HG03025 (cell line): ENCODE data around the gene CLECL1.
A peak's percentile ranks its signal among the peaks of the same experiment; 100 is the strongest.
"Not testable (repeated sequence)": the region's sequence is repeated elsewhere in the genome, so short reads cannot be mapped to it uniquely, and the experiment has no call there.

Source experiments
- ATAC-seq: cut with Tn5 transposase; IDR thresholded peaks from one replicate; pipeline ENCODE4 v1.9.1; 2021; ENCODE audit warnings: mild to moderate bottlenecking, moderate library complexity; ENCODE audit not compliant: unreplicated experiment, low FRiP score

The CLECL1 gene

DNA sequence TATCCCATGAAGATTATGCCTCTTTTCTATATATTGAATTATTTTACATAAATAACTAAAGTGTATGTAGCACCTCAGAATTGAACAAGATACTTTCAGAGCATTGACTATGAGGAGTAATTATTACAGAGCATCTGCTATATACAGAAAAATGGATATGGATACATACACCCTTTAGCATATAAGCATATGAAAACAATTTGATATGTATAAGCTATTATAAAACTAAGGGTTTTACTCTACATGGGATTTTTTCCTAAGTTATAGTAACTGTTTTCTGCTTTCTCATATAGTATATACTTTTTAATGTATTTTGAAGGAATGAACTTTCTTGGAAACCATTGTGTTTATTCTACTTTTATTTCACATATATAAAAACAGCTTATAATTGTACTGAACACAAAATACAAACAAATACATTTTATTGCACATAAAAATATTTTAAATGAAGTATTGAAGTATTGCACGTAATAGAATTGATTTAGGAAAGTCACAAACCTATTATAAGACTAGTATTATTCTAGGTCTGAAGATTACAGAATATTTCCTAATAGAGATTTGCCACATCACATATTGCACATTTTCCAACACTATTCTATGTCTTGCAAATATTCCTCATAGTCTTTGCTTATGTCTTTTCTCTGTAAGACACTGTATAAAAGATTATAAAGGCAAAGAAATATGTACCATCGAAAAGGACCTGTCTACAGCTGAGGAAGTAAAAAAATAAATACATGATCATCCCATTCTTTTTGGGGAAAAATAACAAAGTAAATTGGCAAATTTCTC lies 19.4 kb upstream of the CLECL1 start:
- no peak for ATAC-seq

DNA sequence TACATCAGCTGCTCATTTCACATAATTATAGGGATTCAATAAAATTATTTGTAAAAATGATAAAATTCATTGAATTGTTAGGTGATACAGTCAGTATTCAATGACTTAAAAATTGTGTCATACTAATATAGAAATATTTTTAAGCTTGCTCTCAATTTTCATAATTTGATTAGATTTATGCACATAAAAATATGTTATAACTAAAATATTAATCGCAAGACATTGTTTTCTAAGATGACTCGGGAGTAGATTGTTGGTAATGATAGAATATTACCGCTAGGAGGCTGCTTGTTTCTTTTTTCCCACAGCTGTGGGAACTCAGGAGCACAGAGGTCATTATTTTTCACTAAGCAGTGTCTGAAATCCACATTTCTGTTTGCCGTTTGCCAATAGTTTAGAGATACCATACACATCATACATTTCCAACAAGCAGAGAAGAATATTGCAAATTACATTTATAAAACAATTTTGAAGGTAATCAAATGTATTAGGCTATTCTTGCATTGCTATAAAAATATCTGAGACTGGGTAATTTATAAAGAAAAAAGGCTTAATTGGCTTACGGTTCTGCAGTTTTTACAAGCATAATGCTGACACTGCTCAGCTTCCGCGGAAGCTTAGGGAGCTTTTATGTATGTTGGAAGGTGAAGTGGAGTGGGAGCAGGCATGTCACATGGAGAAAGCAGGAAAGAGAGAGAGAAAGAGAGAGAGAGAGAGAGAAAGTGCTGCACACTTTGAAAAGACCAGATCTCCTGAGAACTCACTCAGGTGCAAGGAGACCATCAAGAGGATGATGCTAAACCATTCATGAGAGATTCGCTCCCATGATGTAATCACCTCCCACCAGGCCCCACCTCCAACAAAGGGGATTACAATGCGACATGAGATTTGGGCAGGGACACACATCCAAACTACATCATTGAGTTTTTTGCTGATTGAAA lies 18.6 kb upstream of the CLECL1 start:
- no peak for ATAC-seq

DNA sequence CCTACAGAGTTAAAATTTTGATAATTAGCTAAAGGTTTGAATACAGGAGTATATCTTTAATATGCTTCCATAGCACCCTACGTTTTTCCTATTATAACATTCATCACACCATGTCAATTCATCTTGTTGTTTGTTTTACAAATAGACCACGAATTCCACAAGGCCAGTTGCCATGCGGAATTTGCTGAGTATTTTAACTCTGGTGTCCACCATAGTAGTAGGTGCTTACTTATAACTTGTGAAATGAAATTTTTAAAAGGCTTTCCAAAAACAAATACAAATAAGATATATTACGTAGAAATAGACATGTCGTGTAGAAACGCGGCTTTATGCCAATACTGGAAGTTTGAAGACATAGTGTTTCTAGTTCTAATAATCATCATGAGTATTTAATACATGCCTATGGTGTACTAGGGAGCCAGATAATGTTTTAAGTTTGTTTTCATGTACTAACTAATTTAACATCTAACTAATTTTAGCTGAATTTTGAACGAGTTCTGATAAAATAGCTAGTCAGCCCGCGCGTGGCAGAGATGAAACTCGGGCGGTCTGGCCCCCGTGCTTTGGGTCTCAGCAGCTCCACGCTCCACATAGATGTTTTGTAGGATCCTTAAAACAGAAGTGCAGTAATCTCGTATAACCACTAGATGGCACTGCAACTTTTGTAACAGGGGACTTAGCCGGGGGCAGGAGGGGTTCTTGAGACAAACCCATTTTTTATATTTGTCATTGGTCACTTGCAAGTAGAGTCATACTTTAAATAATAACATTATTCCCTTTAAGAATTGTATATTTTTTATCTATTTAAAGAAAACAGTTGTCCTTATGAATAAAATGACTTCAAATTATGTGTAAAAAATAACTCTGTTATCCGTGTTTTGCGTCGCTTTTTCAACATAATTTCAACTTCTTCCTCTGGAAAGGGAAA lies 17.6 kb upstream of the CLECL1 start:
- no peak for ATAC-seq

DNA sequence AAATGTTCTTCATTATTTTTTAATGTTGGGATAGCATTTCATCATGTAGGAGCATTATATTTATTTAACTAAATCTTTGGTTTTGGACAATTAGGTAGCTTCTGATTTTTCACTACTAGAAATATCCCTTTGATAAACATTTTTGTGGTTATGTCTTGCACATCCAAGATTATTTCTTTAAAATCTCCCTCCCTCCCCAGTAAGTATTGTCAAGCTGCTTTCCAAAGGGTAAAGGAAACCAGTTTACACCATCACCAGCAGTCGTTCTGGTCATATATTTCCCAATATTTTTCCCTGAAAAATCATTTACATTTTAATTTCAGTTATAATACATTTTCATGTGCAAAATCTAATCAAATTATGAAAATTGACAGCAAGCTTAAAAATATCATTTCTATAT lies 16.7 kb upstream of the CLECL1 start:
- no peak for ATAC-seq

DNA sequence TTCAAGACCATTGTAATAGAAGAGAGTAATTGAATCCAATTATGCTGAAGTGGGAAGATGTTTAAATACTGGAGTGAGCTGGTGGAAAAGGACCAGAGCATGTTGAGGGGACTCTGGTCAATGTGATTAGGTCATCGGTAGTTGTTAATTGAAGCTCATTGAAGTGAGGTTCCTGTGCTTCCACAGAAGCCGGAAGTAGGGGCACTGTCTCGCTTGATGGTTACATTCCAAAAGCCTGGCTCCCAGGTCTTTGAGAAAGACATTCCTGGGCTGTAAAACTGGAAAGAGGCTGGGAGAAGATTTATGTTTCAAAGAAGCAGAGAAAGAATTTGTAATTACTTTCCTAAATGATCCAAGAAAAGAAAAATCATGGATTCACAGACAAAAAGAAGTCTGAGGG lies 12.3 kb upstream of the CLECL1 start:
- ATAC-seq: no peak

DNA sequence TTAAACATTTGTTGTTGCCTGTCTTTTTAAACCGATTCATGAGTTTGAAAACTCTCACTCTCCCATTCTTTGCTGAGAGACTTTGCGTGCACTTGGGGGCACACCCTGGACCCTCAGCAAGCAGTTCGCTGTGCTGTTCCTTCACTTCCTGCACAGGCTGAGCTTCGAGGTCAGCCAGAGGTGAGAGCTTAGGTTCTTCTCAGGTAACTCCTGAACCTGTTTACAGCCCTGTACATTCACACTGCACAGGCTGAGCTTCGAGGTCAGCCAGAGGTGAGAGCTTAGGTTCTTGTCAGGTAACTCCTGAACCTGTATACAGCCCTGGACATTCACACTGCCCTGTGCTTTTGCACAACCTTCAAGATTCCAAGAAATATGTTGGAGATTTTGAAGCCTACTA lies 9.8 kb upstream of the CLECL1 start:
- no peak for ATAC-seq

DNA sequence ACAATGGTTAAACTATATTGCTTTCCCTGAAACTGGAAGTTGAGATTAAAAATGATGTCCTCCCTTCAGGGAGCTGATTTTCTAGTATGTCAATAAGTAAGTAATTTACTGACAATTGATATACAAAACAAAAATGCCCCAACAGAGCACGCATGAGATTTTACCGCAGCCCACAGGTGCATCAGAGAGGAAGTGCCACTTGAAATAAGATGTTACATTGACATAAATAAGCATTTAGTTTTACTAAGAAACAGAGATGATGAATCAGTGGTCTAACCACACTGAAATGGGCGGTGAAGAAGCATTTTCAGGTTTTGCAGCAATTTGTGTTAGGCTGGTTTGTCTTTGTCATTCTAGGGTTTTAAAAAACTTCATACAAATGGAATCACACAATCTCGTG lies 8.8 kb upstream of the CLECL1 start:
- peak; percentile 76 for ATAC-seq

DNA sequence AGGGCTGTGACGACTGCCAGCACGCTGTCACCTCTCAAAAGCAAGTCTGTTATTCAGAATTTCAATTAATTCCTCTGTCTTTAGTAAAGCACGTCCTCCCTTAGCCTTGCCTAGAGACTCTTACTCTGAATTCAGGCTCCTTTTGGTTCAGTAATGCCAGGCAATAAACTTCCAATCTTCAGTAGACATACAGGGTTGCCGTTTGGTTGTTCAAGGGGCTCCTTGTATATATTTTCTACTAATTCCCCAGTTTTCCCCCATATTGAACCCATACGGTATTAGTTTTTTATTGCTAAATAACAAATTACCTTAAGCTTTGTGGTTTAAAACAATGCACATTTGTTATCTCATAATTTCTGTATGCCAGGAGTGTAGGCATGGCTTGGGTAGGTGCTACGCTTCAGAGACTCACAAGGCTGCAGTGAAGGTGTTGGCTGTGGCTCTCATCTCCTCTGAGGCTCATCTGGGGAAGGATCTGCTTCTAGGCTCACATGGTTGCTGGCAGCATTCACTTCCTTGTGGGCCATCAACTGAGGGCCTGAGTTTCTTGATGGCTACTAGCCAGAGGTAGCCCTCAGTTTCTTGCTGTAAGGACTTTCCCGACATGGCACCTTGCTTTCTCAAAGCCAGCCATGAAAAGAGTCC lies 7.3 kb upstream of the CLECL1 start:
- ATAC-seq: no peak

DNA sequence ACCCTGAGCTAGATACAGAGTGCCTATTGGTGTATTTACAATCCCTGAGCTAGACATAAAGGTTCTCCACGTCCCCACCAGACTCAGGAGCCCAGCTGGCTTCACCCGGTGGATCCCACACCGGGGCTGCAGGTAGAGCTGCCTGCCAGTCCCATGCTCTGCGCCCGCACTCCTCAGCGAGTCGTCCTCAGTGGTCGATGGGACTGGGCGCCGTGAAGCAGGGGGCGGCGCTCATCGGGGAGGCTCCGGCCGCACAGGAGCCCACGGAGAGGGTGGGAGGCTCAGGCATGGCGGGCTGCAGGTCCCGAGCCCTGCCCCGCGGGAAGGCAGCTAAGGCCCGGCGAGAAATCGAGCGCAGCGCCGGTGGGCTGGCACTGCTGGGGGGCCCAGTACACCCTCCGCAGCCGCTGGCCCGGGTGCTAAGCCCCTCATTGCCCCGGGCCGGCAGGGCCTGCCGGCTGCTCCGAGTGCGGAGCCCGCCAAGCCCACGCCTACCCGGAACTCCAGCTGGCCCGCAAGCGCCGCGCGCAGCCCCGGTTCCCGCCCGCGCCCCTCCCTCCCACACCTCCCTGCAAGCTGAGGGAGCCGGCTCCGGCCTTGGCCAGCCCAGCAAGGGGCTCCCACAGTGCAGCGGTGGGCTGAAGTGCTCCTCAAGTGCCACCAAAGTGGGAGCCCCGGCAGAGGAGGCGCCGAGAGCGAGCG lies 6.7 kb upstream of the CLECL1 start:
- not testable (repeated sequence) for ATAC-seq

DNA sequence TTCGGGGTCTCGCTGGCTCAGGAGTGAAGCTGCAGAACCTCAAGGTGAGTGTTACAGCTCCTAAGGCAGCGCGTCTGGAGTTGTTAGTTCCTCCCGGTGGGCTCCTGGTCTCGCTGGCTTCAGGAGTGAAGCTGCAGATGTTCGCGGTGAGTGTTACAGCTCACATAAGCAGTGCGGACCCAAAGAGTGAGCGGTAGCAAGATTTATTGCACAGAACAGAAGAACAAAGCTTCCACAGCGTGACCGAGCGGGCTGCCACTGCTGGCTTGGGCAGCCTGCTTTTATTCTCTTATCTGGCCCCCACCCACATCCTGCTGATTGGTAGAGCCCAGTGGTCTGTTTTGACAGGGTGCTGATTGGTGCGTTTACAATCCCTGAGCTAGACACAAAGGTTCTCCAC lies 6.0 kb upstream of the CLECL1 start:
- not testable (repeated sequence) for ATAC-seq

DNA sequence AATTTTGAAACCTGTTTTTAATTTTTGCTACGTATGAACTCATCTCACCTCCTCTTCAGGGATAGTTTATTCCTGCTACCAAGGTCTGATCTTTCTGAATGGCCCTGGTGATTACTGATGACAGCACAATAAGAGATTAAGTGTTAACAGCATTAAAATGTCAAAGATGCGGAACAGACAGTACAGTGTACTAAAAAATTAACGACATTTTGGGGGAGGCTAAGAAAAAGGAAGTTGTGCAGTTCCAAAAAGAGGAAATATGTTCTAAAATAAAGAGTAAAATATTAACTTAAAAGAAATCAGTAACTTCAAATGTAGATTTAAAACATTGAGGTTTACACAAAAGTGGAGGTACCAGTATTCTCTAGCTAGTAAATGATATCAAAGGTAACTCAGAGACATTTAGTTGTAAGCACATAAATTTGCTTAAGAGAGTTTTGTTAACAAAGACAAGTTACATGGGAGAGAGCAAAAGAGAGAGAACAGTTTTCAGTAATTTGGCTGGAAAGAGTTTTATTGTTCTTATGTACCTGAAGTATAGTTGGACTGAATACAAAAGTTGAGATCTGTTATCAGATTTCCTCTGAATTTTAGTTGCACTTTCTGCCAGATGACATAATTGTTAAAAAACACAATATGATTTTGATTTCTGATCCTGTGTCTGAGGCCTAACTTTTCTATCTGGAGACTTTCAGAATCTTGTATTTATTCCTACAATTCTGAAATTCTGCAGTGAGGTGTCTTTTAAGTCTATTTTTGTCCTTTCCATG lies 4.2 kb upstream of the CLECL1 start:
- ATAC-seq: no peak

DNA sequence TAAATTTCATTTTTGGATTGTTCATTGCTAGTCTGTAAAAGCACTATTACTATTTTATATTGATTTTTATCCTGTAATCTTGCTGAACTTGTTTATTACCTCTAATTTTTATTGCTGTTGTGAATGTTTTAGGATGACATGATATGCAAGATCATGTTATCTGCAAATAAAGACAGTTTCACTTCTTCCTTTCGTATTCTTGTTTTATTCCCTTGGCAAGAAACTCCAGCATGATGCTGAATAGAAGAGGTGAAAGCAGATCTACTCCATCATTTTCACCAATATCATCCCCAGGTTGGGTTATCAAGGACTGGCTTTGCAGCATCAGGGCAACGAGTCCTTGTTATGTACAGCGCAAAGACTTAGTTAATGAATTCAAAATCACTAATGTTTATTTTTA lies 2.7 kb upstream of the CLECL1 start:
- no peak for ATAC-seq

DNA sequence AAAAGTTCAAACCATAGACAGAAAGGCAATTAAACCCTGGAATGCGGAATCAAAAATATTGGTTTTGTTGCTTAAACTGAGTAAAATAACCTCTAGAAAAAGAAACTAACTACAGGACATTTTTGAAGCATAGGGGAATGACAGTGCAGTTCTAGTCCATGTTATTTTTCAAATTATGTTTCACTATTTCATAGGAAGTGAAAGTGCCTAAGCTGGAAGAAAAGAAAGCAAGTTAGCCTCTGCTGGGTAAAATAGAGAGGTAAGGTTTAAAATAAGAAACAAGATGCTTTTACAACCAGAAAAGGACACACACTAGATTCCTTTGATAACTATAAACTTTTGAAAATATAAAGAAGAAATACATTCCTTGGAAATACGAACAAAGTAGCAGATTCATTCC lies 1.1 kb downstream of the CLECL1 start:
- peak; percentile 42 for ATAC-seq

DNA sequence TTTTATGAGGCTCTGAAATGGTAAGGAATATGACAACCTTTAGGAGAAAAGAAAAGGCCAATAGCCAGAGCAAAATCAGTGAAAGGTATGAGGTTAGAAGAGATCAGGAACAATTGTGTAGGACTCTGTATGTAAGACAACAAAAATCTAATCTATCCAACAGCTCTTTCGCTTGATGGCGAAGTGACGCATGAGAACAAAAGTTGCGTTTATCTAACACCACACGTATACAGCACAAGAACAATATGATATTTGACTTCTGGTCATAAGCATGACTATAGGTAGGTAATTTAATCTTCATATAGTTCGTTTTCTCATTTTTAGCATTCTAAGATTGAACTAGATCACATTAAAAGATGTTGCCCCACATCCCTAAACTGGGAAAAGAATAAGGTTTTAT lies 1.5 kb downstream of the CLECL1 start:
- no peak for ATAC-seq

DNA sequence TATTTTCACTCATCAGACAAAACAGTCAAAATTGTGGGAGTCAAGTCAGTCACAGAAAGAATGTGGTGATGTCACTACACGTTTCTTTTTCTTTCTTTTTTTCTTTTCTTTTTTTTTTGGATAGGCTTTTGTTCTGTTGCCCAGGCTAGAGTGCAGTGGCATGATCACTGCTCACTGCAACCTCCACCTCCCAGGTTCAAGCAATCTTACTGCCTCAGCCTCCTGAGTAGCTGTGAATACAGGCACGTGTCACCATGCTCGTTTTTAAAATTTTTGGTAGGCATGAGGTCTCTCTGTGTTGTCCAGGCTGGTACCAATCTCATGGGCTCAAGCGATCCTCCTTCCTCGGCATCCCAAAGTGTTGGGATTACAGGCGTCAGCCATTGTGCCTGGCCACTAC lies 2.3 kb downstream of the CLECL1 start:
- no peak for ATAC-seq

DNA sequence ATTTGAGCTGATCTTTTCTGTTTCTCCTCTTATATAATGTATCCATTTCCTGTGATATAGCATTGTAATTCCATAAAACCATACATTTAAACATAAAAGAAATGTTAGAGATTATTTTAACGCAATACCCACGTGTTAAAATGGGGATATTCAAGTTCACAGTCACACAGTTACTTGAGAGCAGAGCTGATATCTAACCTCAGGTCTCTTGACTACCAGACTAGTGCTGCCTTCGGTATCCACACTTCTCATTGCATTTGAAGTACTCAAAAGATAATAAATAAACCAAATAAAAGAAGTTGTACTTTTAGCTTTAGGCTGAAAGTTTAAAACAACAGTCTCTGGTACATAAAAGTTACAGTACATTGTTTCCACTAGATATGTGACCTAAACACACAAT lies 2.9 kb downstream of the CLECL1 start:
- ATAC-seq: no peak

DNA sequence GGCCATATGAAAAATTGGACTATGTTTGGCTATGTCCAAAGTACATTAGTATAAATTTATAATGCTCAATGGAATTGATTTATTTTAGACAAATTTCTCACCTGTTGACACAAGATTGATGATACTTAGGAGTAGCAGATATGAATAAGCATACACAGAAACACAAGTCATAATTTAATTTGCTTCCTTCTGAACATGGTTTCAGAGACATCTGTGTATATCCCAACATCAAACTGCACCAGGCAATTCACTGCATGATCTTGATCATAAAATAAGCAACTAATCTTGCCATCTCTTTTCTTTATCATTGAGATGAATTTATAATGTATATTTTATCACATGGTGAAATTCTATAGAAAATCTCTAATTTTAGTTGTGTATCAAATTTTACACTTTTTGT lies 3.8 kb downstream of the CLECL1 start:
- no peak for ATAC-seq

DNA sequence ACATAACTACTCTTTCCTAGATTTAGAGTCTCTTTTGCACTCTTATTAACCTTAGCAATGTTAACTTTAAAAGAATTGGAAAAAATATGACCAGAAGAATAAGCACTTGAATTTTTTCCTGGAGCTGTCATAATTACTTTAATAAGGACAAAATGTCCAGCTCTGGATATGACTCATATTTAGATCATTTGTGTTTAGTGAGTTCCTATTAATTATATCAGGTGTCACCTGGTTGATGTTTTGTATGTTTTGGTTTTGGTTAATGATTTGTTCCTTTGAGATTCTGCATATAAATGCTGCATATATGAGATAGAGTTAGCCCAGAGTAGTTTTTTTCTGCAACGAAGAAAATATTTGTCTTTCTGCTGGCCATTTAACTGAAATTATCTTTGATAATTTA lies 5.1 kb downstream of the CLECL1 start:
- ATAC-seq: no peak
